Measurements from ENCODE around the gene LRRN2.
"Not testable (repeated sequence)": the region's sequence is repeated elsewhere in the genome, so short reads cannot be mapped to it uniquely, and the experiment has no call there.

Gene LRRN2

GRCh38 chr1:204645251-204645650 lies 40.3 kb downstream of the LRRN2 start:
- no peaks in the 10 kb centered on the region for H3K9me3 Mint-ChIP-seq
- no peak overlapping the region for H3K4me3 Mint-ChIP-seq
- no peaks in the 10 kb centered on the region for H3K36me3 Mint-ChIP-seq
- DNase-seq (ENCODE audit: low spot score in 2 of 2) (no peak), ATAC-seq (no peak)
- no peak overlapping the region for H3K27ac Mint-ChIP-seq
- peaks cover 6% of the 10 kb centered on the region for H3K4me1 Mint-ChIP-seq

DNA sequence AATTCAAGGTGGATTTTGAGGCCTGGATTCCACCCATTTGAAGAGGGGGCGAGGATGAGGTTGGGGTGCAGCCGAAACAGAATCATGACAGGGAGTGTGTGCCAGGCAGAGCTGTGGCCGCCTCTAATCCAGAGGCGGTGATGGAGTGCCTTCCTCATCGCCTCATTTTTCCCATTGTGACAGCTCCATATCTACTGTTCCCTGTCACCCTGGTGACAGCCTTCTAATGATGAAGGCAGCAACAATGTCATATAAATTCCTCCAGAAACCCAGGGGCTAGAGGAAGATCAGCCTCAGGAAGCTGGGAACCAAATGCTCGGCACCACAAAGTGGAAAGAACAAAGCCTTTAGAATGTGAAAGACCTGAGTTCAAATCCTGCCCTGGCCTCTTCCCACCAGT lies 42.0 kb downstream of the LRRN2 start:
- H3K36me3 Mint-ChIP-seq: no peaks in the 10 kb centered on the region
- H3K4me1 Mint-ChIP-seq: peaks cover 6% of the 10 kb centered on the region
- no peaks in the 10 kb centered on the region for H3K9me3 Mint-ChIP-seq
- DNase-seq (ENCODE audit: low spot score in 2 of 2): no peak
- no peak overlapping the region for H3K27ac Mint-ChIP-seq
- no peak overlapping the region for H3K4me3 Mint-ChIP-seq
- no peak for ATAC-seq

DNA sequence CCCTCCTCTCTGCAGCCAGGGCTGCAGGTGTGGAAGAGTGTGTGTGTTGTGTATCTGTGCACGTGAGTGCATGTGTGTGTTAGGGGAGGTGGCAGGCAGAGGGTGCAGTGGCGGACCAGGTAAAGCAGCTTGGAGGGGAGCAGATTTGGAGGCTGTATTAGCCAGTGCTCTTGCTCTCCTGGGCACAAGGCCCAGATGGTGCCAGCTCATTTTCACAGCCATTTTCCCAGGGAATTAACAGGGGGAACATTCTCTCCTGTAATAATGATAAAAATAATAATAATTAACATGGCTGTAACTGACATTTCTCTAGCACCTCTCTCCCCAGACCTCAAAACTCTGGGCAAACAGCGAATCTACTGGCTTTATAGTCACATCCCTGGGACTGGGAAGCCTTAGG lies 43.6 kb downstream of the LRRN2 start:
- Mint-ChIP-seq H3K27ac (no peak overlapping the region), H3K4me1 (no peaks in the 10 kb centered on the region), H3K9me3 (no peaks in the 10 kb centered on the region), H3K4me3 (no peak overlapping the region), H3K36me3 (no peaks in the 10 kb centered on the region)
- ATAC-seq: no peak
- DNase-seq (ENCODE audit: low spot score in 2 of 2): no peak

DNA sequence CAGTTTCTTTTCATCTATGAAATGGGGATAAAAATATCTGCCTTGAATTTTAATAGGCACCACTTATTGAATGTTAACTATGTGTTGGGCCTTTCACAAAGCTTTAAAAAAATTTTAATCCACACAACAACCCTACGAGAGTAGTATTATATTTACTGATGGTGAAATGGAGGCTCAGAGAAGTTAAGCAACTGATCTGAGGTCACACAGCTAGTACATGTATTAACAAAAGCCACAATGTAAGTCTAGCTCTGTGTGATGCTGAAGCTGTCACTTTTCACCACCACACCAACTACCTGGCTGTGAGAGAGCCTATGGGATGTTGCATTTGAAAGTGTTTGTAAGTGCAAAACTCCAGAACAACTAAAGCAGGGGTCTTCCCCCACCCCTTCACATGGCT lies 44.1 kb downstream of the LRRN2 start:
- no peak for DNase-seq (ENCODE audit: low spot score in 2 of 2)
- Mint-ChIP-seq H3K4me1 (no peaks in the 10 kb centered on the region), H3K36me3 (no peaks in the 10 kb centered on the region), H3K9me3 (no peaks in the 10 kb centered on the region), H3K4me3 (no peak overlapping the region), H3K27ac (no peak overlapping the region)
- no peak for ATAC-seq

DNA sequence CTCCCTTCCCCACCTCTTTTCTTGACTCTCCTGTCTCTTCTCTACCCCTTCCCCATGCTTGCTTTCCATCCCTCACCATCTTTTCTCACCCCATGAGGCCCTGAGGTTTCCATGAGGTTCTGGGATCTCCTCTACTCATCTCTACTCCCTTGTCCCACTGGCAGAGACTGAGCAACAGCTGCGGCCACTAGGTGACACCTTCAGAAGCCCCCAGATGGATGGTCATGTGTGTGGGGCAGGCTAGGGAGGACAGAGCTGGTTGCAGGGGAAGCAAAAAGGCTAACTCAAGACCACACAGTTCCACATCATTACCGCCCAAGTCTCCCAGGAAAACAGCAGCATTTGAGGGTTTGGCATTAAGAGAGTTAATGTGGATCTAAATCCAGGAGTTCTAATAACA lies 45.0 kb downstream of the LRRN2 start:
- Mint-ChIP-seq H3K36me3 (no peaks in the 10 kb centered on the region), H3K27ac (no peak overlapping the region), H3K9me3 (no peaks in the 10 kb centered on the region), H3K4me3 (no peak overlapping the region), H3K4me1 (no peaks in the 10 kb centered on the region)
- ATAC-seq (no peak), DNase-seq (ENCODE audit: low spot score in 2 of 2) (no peak)

DNA sequence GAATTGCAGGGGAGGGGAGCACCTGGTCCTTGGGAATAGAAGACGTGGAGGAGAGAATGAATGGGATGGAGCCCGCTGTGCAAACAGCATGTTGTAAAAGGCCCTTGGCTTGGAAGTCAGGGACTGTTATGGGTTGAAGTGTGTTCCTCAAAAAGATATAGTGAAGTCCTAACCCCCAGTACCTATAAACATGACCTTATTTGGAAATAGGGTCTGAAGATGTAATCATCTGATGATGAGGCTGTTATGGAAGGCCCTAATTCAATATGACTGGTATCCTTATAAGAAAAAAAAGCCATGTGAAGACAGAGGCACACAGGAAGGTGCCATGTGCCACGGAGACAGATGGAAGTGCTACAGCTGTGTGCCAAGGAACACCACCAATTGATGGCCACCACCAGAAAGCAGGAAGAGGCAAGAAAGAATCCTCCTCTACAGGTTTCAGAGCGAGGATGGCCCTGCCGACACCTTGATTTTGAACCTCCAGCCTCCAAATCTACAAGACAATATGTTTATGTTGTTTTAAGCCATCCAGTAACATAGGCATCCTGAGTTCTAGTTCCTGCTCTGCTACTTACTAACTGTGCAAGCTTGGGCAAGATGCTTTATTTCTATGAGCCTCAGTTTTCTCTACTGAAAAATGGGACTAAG lies 51.2 kb downstream of the LRRN2 start:
- ATAC-seq (no peak), DNase-seq (ENCODE audit: low spot score in 2 of 2) (no peak)
- no peak overlapping the region for H3K27ac Mint-ChIP-seq
- H3K36me3 Mint-ChIP-seq: no peaks in the 10 kb centered on the region
- no peak overlapping the region for H3K4me3 Mint-ChIP-seq
- H3K4me1 Mint-ChIP-seq: no peaks in the 10 kb centered on the region
- no peaks in the 10 kb centered on the region for H3K9me3 Mint-ChIP-seq

GRCh38 chr1:204633665-204634064 lies 51.9 kb downstream of the LRRN2 start:
- no peak for DNase-seq (ENCODE audit: low spot score in 2 of 2)
- no peak overlapping the region for H3K4me3 Mint-ChIP-seq
- H3K9me3 Mint-ChIP-seq: no peaks in the 10 kb centered on the region
- H3K36me3 Mint-ChIP-seq: no peaks in the 10 kb centered on the region
- no peaks in the 10 kb centered on the region for H3K4me1 Mint-ChIP-seq
- no peak overlapping the region for H3K27ac Mint-ChIP-seq
- no peak for ATAC-seq

- H3K4me1 Mint-ChIP-seq: no peaks in the 10 kb centered on the region
- peak overlapping the region; percentile 34 for H3K27ac Mint-ChIP-seq
- no peaks in the 10 kb centered on the region for H3K36me3 Mint-ChIP-seq
- ATAC-seq: no peak
- DNase-seq (ENCODE audit: low spot score in 2 of 2): no peak
- no peak overlapping the region for H3K4me3 Mint-ChIP-seq
- H3K9me3 Mint-ChIP-seq: no peaks in the 10 kb centered on the region
These were observed 55.2 kb downstream of the LRRN2 start for GRCh38 chr1:204630132-204630905.

GRCh38 chr1:204629459-204629858 lies 56.1 kb downstream of the LRRN2 start:
- not testable (repeated sequence) for H3K36me3 Mint-ChIP-seq; H3K9me3 Mint-ChIP-seq; DNase-seq (ENCODE audit: low spot score in 2 of 2); H3K27ac Mint-ChIP-seq; ATAC-seq; H3K4me3 Mint-ChIP-seq; H3K4me1 Mint-ChIP-seq

DNA sequence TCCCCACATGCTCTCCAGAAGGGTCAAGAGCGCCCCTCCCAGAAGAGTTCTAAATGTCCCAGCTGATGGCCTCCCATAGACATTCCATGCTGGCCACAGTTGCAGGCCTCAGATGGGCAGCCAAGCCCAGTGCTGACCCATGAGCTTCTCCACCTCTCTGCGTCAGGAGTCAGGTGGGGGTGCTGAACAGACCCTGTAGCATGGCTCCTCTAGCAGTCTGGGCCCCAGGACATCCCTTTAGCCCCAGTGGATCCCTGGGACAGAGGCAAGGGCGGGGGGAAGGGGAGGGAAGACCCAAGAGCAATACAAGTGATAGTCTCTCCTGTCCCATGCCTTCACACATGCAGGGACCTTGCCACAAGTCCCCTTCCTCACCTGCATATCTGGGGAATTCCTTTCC lies 56.7 kb downstream of the LRRN2 start:
- Mint-ChIP-seq H3K4me1 (no peaks in the 10 kb centered on the region), H3K4me3 (no peak overlapping the region), H3K27ac (no peak overlapping the region), H3K9me3 (no peaks in the 10 kb centered on the region), H3K36me3 (no peaks in the 10 kb centered on the region)
- ATAC-seq: no peak
- no peak for DNase-seq (ENCODE audit: low spot score in 2 of 2)

GRCh38 chr1:204627436-204627835 lies 58.1 kb downstream of the LRRN2 start:
- H3K36me3 Mint-ChIP-seq: no peaks in the 10 kb centered on the region
- no peak for ATAC-seq
- no peak for DNase-seq (ENCODE audit: low spot score in 2 of 2)
- no peaks in the 10 kb centered on the region for H3K9me3 Mint-ChIP-seq
- H3K4me1 Mint-ChIP-seq: no peaks in the 10 kb centered on the region
- peak overlapping the region; percentile 58 for H3K27ac Mint-ChIP-seq
- no peak overlapping the region for H3K4me3 Mint-ChIP-seq

GRCh38 chr1:204626381-204626780 lies 59.2 kb downstream of the LRRN2 start:
- Mint-ChIP-seq H3K9me3 (no peaks in the 10 kb centered on the region), H3K27ac (peak overlapping the region; percentile 21), H3K4me1 (no peaks in the 10 kb centered on the region), H3K36me3 (no peaks in the 10 kb centered on the region), H3K4me3 (no peak overlapping the region)
- DNase-seq (ENCODE audit: low spot score in 2 of 2): no peak
- no peak for ATAC-seq

DNA sequence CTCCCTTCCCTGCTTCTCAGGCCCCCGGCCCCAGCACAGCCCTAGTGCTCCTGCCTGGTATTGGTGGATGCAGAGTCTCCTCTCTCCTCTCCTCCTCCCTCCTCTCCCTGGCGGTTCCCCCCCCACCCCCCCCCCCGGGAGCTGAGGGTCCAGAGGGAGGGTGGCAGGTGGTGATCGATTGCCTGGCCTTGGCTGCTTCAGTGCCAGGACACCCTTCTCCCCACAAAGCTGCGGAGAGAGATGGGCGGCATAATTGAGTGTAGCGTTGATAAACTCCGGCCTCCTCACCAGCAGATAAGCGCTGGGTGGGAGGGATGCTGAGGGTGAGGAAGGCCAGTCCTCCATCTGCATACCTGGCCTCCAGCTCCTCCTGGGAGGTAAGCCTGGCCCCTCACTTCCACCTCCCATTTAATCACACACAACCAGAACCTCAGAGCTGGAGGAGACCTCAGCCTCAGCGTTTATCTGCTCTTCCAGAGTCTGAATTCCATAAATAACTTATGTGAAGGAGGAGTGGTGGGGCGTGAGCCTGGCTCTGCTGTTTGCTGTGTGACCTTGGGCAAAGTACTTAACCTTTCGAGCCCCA lies 60.8 kb downstream of the LRRN2 start:
- ATAC-seq: no peak
- no peak overlapping the region for H3K4me3 Mint-ChIP-seq
- H3K9me3 Mint-ChIP-seq: no peaks in the 10 kb centered on the region
- H3K27ac Mint-ChIP-seq: no peak overlapping the region
- H3K36me3 Mint-ChIP-seq: no peaks in the 10 kb centered on the region
- DNase-seq (ENCODE audit: low spot score in 2 of 2): no peak
- no peaks in the 10 kb centered on the region for H3K4me1 Mint-ChIP-seq

GRCh38 chr1:204623894-204624361 lies 61.6 kb downstream of the LRRN2 start:
- H3K9me3 Mint-ChIP-seq: no peaks in the 10 kb centered on the region
- ATAC-seq: peak; percentile 51
- H3K36me3 Mint-ChIP-seq: no peaks in the 10 kb centered on the region
- no peak overlapping the region for H3K27ac Mint-ChIP-seq
- H3K4me3 Mint-ChIP-seq: no peak overlapping the region
- DNase-seq (ENCODE audit: low spot score in 2 of 2): no peak
- H3K4me1 Mint-ChIP-seq: no peaks in the 10 kb centered on the region

- no peak overlapping the region for H3K4me3 Mint-ChIP-seq
- H3K4me1 Mint-ChIP-seq: no peaks in the 10 kb centered on the region
- no peaks in the 10 kb centered on the region for H3K9me3 Mint-ChIP-seq
- peak; percentile 51 for ATAC-seq
- H3K36me3 Mint-ChIP-seq: no peaks in the 10 kb centered on the region
- no peak for DNase-seq (ENCODE audit: low spot score in 2 of 2)
- H3K27ac Mint-ChIP-seq: no peak overlapping the region
These were observed 62.1 kb downstream of the LRRN2 start for GRCh38 chr1:204623365-204623893.

DNA sequence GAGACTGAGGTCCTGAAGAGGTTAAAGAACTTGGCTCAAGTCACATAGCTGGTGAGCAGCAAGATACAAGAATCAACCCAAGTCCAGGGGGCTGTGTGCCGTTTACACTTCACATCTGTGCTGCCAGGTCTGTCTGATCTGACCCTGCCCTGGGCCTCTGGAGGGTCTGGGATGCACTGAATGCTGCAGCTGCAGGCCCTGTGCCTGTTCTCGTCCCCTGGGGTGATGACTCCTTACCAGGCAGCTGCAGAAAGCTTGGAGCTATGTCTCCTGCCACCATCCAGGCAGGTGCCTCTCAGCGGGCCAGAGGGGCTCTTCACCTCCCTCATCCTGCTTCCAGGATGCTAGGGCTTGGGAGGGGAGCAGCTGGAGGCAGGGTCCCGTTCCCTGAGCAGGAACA lies 63.5 kb downstream of the LRRN2 start:
- H3K4me1 Mint-ChIP-seq: no peaks in the 10 kb centered on the region
- no peak for ATAC-seq
- no peak for DNase-seq (ENCODE audit: low spot score in 2 of 2)
- no peaks in the 10 kb centered on the region for H3K9me3 Mint-ChIP-seq
- no peaks in the 10 kb centered on the region for H3K36me3 Mint-ChIP-seq
- no peak overlapping the region for H3K27ac Mint-ChIP-seq
- no peak overlapping the region for H3K4me3 Mint-ChIP-seq
